Activated naive CD4-positive, alpha-beta T cell treated with anti-CD3 and anti-CD28 coated beads, Interleukin-2, amount 50 U/mL, for 16 hours (primary cell): ENCODE measurements around the gene TRIM47.
"Not testable (repeated sequence)": the region's sequence is repeated elsewhere in the genome, so short reads cannot be mapped to it uniquely, and the experiment has no call there.

ENCODE experiments used
- DNase-seq: peaks from one replicate; pipeline ENCODE4 v3.0.0-alpha.2; 2020

TRIM47 gene

DNA sequence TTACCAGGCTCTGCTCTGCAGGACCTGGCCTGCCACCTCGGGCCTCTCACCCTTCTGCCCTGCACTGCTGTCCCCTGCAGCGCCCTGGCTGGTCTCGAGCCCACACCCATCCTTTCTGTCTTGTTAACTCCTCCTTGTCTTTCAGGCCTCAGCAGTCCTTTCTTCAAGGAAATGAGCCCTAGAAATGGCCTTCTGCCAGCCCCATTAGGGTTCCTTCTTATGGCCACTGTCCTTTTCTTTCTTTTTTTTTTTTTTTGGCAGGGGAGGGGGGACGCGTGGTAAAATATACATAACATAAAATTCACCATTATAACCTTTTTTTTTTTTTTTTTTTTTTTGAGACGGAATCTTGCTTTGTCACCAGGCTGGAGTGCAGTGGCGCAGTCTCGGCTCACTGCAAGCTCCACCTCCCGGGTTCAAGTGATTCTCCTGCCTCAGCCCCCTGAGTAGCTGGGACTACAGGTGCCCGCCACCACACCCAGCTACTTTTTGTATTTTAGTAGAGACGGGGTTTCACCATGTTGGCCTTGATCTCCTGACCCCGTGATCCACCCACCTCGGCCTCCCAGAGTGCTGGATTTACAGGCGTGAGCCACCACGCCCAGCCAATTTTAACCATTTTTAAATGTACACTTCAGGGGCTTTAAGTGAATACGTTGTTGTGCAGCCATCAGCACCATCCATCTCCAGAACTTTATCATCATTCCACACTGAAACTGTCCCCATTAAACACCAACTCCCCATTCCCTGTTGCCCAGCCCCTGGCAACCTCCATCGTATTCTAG is 12.8 kb downstream of the TRIM47 start:
- not testable (repeated sequence) for DNase-seq

DNA sequence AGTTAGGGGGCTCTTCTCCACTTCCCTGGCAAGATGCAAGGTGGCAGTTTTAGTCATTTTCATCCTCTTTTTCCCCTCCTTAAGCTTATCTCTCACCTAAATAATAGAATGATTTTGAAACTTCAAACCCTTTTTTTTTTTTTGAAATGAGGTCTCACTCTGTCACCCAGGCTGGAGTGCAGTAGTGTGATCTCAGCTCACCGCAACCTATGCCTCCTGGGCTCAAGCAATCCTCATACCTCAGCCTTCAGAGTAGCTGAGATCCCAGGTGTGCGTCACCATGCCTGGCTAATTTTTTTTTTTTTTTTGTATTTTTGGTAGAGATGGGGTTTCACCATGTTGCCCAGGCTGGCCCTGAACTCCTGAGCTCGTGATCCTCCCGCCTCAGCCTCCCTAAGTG is 13.5 kb downstream of the TRIM47 start:
- DNase-seq: not testable (repeated sequence)

DNA sequence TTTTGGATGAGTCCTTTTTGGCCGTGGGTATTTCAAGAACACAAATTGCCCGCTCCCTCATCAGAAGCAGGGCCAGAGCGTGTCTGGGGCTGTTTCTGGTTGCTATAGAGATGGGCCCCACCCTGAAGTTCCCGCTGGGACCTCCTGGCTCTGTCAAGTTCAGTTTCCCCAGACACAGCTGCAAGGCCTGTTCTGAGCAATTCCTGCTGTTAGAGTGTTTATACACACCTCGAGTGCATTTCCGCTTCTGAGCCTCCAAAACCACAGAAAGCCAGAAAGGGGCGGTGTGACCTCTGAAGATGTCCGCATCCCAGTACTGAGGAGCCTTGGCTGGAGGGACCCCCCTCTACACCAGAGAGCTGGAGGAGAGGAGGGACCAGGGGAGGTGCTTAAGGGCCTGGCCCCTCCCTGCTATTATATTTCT is 13.9 kb downstream of the TRIM47 start:
- no peak for DNase-seq

DNA sequence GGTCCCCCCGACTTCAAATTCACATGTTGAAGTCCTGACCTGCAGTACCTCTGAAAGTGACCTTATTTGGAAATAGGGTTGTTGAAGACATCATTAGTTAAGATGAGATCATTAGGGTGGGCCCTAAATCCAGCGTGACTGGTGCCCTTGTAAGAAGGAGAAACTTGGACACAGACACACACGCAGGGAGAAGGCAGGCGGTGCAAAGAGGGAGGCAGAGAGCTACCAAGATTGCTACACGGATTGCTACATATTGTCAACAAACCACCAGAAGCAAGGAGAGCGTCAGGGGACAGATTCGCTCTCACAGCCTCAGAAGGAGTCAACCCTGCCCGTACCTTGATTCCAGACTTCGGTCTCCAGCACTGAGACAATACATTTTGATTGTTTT is 16.5 kb downstream of the TRIM47 start:
- DNase-seq: no peak

DNA sequence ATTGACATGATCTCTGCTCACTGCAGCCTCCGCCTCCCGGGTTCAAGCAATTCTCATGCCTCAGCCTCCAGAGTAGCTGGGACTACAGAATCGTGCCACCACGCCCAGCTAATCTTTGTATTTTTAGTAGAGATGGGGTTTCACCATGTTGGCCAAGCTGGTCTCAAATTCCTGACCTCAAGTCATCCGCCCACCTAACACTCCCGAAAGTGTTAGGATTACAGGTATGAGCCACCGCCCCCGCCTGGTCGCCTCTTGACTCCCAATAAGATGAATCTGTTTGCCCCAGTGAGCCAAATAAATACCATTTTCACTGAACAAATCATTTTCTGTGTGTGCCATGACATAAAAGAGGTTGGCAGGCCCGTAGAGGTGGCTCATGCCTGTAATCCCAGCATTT is 19.0 kb downstream of the TRIM47 start:
- DNase-seq: not testable (repeated sequence)

DNA sequence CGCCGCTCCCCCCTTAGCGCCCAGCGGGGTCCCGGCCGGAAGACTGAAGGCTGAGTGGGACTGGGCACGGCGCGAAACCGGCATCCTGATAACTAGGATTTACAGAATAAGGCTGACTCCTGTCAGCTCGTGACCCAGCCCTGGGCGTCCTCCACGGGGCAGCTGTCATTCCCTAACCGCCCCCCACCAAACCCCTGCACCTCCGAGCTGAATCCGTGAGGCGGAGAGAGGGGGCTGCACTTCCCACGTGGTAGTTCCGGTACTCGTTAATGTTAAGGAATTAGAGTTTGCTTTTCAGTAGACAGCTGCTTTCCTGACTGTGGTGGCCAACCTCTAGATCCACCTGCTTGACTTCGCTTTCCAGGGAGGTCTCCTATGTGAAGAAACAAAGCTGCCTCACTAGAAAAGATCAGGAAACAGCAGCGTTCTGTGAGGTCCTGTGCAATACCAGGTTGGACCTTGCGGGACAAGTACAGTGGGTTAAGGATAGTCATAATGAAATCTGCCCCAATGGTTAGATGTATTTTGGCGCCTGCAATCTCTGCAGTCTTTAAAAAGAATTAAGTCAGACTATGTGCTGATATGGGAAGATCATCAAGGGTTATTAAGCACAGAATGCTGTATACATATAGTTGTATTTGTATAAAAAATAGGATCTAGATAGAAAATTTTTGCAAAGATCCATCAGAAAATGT is 22.2 kb downstream of the TRIM47 start:
- no peak for DNase-seq

DNA sequence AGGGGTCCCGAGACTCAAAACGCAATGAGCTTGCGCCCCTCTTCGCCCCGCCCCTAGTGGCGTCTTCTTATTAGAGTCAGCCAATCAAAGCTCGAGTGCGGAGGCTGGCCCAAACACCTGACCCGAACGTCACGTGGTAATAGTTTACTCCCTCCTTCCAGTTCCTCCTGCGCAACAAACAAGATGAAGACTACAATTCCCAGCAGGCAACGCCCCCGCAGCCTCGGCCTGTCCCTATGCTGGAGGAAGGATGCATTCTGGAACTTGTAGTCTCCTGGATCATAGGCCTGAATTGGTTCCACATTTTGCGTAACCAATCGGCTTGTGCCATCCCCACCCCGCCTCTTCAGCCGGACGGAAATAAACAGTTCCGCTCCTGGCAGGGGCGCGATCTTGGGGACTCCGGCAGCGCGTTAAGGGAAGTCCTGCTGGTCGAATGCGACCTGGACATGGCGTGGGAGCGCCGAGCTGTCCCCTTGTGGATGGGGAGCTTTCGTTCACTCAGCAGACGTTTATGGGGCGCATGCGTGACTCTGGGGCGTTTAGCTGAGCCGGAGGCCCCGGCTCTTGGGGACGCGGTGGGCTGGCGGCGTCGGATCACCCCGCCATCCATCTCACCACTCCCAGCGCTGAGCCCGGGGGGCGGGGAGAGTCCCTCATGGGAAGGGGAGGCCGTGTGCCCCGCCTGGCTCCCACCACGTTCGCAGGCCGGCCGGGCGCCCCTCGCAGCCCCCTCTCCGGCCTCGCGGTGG is 22.9 kb downstream of the TRIM47 start, which contains the start of gene WBP2:
WBP2 (minus strand) TSS at position 26 of the 752 bp plus-strand sequence. CDS start 38 bp downstream, outside the sequence.
- DNase-seq: peak; percentile 98

DNA sequence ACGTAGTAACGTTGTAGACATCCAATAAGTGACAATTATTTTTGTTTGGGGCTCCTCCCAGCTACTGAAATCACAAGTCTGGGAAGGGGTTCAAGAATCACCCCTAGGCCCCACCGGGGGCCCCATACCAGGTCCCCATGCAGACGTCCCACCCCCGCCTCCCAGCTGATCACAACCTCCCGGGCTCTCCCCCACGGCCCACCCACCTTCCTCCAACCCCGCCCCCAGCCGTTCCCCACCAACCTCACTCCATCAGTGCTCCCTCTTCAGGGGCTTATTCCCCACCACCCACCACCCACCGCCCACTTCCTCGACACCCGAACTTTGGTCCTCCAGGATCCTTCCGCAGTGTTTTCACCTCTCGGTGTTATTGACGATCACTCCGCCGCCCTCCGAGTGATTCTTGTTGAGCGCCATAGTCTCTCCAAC is 23.5 kb downstream of the TRIM47 start:
- DNase-seq: no peak

DNA sequence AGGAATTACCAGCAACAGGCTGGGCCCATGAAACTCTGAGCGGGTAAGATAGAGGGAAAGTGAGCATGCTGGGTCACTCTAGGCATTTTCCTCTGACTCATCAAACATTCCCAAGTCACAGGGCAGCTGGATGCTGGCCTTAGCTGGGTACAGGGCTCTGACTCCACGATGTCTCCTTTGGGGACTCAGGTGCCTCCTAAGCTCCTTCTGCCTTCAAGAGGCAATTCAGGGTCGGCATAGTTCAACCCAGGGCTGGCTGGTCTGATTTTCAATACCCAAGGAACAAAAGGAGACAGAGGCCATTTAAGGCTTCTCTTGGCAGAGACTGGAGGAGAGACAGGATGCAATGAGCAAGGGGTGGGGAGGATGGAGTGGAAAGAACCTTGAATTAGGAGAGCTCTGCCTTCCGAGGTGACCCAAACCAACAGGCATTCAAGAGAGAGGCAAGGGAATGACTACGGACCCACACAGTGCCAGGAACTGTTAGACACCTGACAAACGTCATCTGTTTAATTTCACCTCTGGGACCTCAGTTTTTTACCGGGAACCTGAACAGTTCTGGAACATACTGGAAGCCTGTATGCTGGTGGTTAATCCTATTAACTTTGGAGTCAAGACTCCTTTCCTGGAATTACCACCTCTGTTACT is 24.2 kb downstream of the TRIM47 start:
- DNase-seq: no peak

DNA sequence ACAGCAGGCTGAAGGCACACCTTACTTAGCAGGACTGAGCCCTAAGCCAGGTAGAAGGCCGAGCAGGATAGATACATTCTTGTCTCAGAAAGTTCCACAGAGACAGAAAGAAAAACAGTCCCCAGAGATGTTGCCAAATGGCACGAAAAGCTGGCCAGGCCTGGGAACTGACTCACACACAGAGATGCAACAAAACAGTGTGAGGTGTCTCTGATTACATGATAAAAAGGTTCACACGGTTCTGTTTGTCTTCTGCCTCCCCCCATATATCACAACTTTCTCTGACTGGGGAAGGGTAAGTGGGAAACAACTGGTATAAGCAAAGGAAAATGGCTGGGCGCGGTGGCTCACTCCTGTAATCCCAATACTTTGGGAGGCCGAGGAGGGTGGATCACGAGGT is 24.9 kb downstream of the TRIM47 start:
- no peak for DNase-seq

DNA sequence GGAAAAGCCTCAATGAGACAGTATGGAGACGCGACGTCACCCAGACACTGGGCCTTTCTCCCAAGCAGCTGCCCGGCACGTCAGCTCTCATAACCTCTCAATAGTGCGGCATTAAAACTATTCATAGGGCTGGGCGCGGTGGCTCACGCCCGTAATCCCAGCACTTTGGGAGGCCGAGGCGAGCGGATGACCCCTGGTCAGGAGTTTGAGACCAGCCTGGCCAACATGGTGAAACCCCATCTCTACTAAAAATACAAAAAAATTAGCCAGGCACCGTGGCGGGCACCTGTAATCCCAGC is 26.7 kb downstream of the TRIM47 start:
- not testable (repeated sequence) for DNase-seq

DNA sequence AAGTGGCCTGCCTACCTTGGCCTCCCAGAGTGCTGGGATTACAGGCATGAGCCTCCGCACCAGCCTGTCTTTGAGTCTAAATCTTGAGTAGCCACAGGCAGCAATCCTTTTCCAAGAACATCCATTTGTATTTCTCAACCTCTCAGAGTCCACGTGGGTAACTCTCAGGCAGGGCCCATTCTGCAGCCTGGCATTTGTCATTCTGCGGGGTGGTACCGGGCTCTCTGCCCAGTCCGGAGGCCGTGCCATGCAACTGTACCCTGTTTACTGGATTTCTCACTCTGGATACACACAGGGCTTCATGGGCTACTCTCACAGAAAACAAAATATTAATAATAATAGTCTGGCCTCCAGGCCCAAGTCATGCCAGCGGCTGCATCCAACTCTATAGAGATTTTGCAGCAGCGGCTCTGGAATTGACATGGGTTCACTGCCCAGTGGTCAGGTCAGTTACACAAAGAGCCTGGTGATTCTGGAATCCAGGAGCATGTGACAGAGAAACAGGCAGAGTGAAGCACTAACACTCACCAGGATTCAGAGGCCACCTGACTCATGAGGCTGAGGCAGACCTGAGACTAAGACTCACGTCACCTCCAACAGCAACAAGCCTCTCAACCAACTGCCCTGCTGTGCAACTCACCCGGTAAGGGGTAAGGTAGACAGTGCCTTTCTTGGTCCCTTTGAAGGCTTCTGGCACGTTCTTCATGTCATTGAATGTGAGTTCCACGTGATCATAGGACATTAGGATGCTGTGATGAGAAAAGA is 27.3 kb downstream of the TRIM47 start:
- DNase-seq: no peak

DNA sequence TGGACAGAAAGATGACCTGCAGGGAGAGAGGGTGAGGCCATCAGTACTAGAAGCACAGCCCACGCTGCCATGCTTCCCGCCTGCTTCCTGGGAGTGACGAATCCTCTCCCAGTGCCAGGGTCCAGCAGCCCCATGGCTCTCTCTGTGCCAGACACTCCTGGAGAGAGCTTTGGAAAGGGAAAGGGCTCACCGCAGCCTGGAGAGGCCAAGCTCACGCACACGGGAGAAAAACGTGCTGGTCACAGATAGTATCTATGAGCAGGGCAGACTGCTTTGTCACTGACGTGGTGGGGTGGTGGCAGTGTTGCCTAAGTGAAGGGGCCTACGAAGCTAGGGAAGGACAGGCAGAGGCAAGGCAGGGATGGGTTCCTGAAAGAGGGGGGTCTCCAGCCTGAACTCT is 28.7 kb downstream of the TRIM47 start:
- no peak for DNase-seq

DNA sequence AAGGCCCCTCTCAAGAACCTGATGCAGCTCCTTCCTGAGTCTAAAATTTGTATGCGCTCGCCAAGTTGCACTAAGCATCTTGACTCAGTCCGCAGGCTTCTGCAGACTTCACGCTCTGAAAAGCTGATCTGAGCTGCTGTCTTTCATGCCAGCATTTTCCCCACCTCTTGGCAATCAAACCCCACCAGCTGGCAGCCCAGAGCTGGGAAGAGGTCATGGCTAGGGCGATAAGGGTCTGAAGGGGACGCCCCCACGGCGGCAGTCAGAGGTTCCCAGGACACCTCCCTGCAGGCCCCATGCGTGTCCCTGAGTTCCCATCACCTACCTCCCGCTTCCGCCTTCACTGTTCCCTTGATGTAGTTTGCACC is 29.1 kb downstream of the TRIM47 start:
- no peak for DNase-seq

DNA sequence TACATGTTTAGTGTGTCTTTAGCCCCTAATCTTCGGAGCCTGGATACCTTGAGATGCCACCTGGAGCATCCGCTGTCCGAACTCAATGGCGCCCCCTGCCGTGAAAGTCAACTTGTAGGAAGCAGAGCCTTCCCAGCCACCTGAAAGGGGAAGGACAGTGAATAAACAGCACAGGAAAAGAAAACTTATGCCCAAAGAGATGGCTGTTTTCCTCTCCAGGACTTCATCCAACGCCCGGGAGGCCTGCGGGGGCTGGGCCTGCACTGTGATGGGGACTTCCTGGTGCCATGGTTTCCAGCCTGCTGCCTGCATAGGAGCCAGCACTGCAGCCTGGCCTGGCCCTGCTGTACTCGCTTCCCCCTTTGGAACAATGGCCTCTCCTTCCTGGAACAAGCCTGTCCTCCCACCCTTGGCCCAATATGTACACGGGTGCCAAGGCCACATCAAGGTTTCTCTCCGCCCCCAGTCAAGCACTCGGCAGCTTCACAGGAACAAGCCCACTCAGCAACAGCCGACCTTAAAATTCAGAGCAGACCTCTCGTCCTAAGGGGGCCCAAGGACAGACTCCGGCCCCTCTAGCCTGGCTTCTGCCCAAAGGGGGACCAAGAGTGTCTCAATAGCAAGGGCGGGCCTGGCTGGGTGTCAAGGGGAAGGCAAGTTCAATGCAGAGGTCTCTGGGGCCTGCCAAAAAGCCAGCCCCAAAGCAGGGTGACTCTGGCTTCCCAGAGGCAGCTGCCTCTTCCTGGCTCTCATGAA is 29.7 kb downstream of the TRIM47 start:
- DNase-seq: peak; percentile 85

DNA sequence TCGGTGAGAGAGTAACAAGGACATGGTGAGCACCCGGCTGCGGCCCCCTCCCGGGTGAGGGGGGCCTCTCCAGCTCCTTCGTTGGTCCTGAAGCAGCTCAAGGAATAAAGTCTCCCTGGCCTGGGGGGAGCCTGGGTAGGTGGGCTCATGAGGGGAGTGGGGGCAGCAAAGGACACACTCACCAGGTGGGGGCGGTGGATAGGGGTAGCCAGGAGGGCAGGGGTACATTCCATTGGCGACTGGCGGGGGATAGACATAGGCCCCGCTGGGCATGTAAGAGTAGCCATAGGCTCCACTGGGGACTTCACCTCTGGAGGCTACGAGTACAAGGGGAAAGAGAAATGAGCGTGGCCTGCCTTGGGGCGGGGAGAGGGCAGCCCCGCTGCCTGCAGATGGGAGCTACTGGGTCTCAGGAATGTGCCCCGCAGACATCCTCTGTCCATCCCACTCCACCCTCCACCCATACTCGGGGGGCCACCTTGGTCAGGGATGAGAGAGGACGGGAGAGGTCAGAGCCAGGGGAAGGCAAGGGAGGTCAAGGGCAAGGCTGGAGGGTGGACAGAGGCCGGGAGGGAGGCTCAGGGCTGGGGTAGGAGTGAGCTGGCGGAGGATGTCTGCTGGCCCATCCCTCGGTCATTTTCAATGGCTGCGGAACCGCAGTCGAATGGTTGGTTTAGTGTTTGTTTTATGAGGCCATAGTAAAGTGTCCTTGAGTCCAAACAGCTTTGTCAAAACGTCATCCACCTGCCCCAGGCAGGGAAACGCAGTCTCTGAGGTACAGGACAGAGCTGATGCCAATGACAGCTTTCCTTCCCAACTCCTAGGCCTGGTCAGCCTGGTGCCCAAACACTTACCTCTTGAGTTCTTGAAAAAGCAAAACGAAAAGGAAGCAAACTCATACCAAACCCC is 30.5 kb downstream of the TRIM47 start:
- DNase-seq: no peak

DNA sequence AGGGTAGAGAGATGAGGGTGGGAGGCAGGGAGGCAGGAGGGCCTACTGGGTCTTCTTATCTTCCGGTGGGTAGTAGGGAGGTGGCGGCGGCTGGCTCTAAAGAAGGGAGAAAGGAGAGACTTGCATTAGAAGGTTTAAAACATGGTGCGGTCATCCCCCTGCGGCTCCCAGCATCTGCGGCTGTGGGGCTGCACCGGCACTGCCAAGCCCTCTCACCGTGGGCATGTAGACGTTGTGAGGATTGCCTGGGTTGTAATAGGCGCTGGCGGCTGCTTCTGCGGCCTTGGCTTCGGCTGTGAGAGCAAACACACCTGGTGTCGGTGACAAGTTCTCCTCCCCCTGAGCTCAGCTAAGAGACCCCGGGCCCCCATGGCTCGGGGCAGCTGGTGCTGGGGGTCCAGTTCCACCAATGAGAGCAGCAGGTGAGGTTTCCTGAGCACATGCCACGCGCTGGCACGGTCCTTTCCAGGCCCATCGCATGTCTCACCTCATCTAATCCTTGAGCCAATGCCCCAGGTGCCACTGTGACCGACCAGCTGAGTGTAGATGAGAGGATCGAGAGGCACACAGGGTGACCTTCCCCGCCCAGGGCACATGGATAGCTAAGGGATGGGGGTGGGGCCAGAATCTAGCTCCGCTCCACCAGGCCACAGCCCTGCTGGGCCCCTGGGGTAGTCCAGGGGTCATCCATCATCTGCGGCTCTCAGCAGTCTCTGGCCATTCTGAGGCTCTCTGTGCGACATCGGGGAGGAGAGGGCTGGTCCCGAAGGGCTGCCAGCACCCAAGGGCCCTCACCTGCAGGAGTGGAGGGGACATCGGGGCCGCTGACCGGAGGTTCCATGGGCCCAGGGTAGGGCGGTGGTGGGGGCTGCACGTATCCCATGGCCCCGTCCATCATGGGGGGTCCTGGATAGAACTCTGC is 31.4 kb downstream of the TRIM47 start:
- DNase-seq: no peak

DNA sequence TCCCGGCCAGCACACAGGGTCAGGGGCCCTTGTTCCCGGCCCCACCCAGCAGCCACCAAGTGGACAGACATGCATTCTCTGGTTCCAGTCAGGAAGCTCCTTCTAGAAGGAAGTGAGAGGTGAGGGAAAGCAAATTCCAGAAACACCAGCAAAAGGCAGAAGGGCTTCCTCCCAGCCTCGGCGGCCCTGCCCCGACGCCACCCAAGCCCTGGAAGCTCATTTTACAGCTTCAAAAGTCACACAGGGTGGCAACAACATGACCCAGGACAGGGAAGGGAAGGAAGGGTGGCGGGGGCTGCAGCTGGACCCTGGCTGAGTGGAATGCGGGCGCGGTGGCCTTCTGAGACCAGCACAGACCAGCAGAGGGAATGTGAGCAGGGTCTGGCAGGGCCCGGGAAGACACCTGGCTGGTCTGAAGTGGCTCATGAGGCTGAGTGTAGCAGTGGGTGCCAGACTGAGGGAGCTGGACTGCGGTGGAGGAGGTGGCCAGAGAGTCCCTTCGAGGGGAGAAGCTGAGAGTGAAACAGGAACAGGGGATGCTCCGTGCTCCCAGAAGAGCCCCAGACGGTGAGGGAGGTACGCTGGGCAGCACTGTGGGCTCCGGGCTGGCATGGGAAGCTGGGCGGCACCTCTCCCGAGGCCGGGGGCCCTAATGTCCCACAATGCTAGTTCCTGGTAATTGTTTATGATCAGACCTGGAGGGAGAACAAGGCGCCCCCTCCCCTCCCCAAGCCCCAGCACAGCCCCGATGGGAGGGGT is 32.3 kb downstream of the TRIM47 start:
- DNase-seq: no peak
